IgD-negative memory B cell (primary cell): ENCODE measurements around the gene CCDC68. TPM values are rescaled to one million over a fixed set of nuclear protein-coding genes. Genes with fewer than 3 reads are reported as not detected.

ENCODE experiments used
- H3K27ac Mint-ChIP-seq, 3 donors: one replicate each; pipeline ENCODE4 v1.8.0; 2020 to 2022; ENCODE audit warnings: mild to moderate bottlenecking in 3 of 3, mixed read lengths in 3 of 3, moderate library complexity in 1 of 3
- H3K27me3 Mint-ChIP-seq: one replicate; pipeline ENCODE4 v1.8.0; 2021; ENCODE audit warnings: mixed read lengths
- H3K36me3 Mint-ChIP-seq: one replicate; pipeline ENCODE4 v1.8.0; 2020; ENCODE audit warnings: mild to moderate bottlenecking, mixed read lengths
- H3K4me1 Mint-ChIP-seq, 3 donors: one replicate each; pipeline ENCODE4 v1.8.0; 2020 to 2022; ENCODE audit warnings: mixed read lengths in 3 of 3, mild to moderate bottlenecking in 1 of 3
- H3K4me3 Mint-ChIP-seq, 4 donors: one replicate each; pipeline ENCODE4 v1.8.0; 2020 to 2022; ENCODE audit warnings: mild to moderate bottlenecking in 4 of 4, mixed read lengths in 4 of 4, moderate library complexity in 3 of 4
- H3K9me3 Mint-ChIP-seq, 3 donors: one replicate each; pipeline ENCODE4 v1.8.0; 2020 to 2021; ENCODE audit warnings: mixed read lengths in 3 of 3, mild to moderate bottlenecking in 1 of 3
- polyA plus RNA-seq: library from polyadenylated mRNA; unstranded; fragments of 300-500 nt; fragmentation: Illumina TruSeq; gene quantifications from one replicate; pipeline ENCODE4 v1.2.3, GENCODE V29; 2021

Gene CCDC68
- polyA plus RNA-seq, 1 donor from 2014 or later, result not detected

GRCh38 chr18:54881229-54881768 lies 78.0 kb downstream of the CCDC68 start:
- Mint-ChIP-seq H3K4me1 (no peaks in the 10 kb centered on the region), H3K27me3 (peaks cover 6% of the 10 kb centered on the region), H3K36me3 (peaks cover 3% of the 10 kb centered on the region), H3K27ac (no peak overlapping the region), H3K4me3 (no peak overlapping the region), H3K9me3 (no peaks in the 10 kb centered on the region)

- Mint-ChIP-seq H3K9me3 (no peaks in the 10 kb centered on the region), H3K27ac (no peak overlapping the region), H3K36me3 (peaks cover 3% of the 10 kb centered on the region), H3K4me1 (no peaks in the 10 kb centered on the region), H3K4me3 (no peak overlapping the region), H3K27me3 (peaks cover 6% of the 10 kb centered on the region)
These were observed 78.7 kb downstream of the CCDC68 start for GRCh38 chr18:54880395-54881105.

- peaks cover 6% of the 10 kb centered on the region for H3K27me3 Mint-ChIP-seq
- no peak overlapping the region for H3K4me3 Mint-ChIP-seq
- no peak overlapping the region for H3K27ac Mint-ChIP-seq
- no peaks in the 10 kb centered on the region for H3K4me1 Mint-ChIP-seq
- no peaks in the 10 kb centered on the region for H3K9me3 Mint-ChIP-seq
- H3K36me3 Mint-ChIP-seq, result peaks cover 3% of the 10 kb centered on the region
These were observed 79.6 kb downstream of the CCDC68 start for GRCh38 chr18:54879691-54880090.

GRCh38 chr18:54878659-54879358 lies 80.5 kb downstream of the CCDC68 start:
- no peaks in the 10 kb centered on the region for H3K4me1 Mint-ChIP-seq
- H3K27me3 Mint-ChIP-seq, result peaks cover 6% of the 10 kb centered on the region
- H3K9me3 Mint-ChIP-seq, result no peaks in the 10 kb centered on the region
- H3K36me3 Mint-ChIP-seq, result peaks cover 3% of the 10 kb centered on the region
- no peak overlapping the region for H3K27ac Mint-ChIP-seq
- H3K4me3 Mint-ChIP-seq, result no peak overlapping the region

GRCh38 chr18:54878159-54878622 lies 81.1 kb downstream of the CCDC68 start:
- peaks cover 3% of the 10 kb centered on the region for H3K36me3 Mint-ChIP-seq
- no peaks in the 10 kb centered on the region for H3K4me1 Mint-ChIP-seq
- H3K4me3 Mint-ChIP-seq, result no peak overlapping the region
- H3K27me3 Mint-ChIP-seq, result peaks cover 6% of the 10 kb centered on the region
- H3K9me3 Mint-ChIP-seq, result no peaks in the 10 kb centered on the region
- H3K27ac Mint-ChIP-seq, result no peak overlapping the region

GRCh38 chr18:54877076-54877475 lies 82.2 kb downstream of the CCDC68 start:
- Mint-ChIP-seq H3K9me3 (no peaks in the 10 kb centered on the region), H3K27ac (no peak overlapping the region), H3K4me1 (no peaks in the 10 kb centered on the region), H3K36me3 (no peaks in the 10 kb centered on the region), H3K27me3 (peaks cover 6% of the 10 kb centered on the region), H3K4me3 (no peak overlapping the region)

- H3K27ac Mint-ChIP-seq, result no peak overlapping the region
- H3K4me1 Mint-ChIP-seq, result no peaks in the 10 kb centered on the region
- H3K4me3 Mint-ChIP-seq, result no peak overlapping the region
- H3K36me3 Mint-ChIP-seq, result no peaks in the 10 kb centered on the region
- H3K9me3 Mint-ChIP-seq, result no peaks in the 10 kb centered on the region
- H3K27me3 Mint-ChIP-seq, result no peaks in the 10 kb centered on the region
These were observed 84.2 kb downstream of the CCDC68 start for GRCh38 chr18:54875063-54875462.

GRCh38 chr18:54873884-54874255 lies 85.4 kb downstream of the CCDC68 start:
- Mint-ChIP-seq H3K4me3 (no peak overlapping the region), H3K9me3 (no peaks in the 10 kb centered on the region), H3K27me3 (no peaks in the 10 kb centered on the region), H3K4me1 (no peaks in the 10 kb centered on the region), H3K36me3 (no peaks in the 10 kb centered on the region), H3K27ac (no peak overlapping the region)

GRCh38 chr18:54872681-54873080 lies 86.6 kb downstream of the CCDC68 start:
- Mint-ChIP-seq H3K4me3 (no peak overlapping the region), H3K27me3 (no peaks in the 10 kb centered on the region), H3K36me3 (no peaks in the 10 kb centered on the region), H3K27ac (no peak overlapping the region), H3K9me3 (no peaks in the 10 kb centered on the region), H3K4me1 (no peaks in the 10 kb centered on the region)

- Mint-ChIP-seq H3K36me3 (no peaks in the 10 kb centered on the region), H3K27ac (no peak overlapping the region), H3K4me3 (no peak overlapping the region), H3K4me1 (no peaks in the 10 kb centered on the region), H3K9me3 (no peaks in the 10 kb centered on the region), H3K27me3 (no peaks in the 10 kb centered on the region)
These were observed 88.0 kb downstream of the CCDC68 start for GRCh38 chr18:54871231-54871630.

GRCh38 chr18:54867131-54867530 lies 92.1 kb downstream of the CCDC68 start:
- Mint-ChIP-seq H3K4me1 (no peaks in the 10 kb centered on the region), H3K9me3 (no peaks in the 10 kb centered on the region), H3K4me3 (no peak overlapping the region), H3K27ac (no peak overlapping the region), H3K27me3 (no peaks in the 10 kb centered on the region), H3K36me3 (no peaks in the 10 kb centered on the region)

GRCh38 chr18:54860941-54861340 lies 98.3 kb downstream of the CCDC68 start:
- H3K9me3 Mint-ChIP-seq, result no peaks in the 10 kb centered on the region
- no peaks in the 10 kb centered on the region for H3K36me3 Mint-ChIP-seq
- no peak overlapping the region for H3K4me3 Mint-ChIP-seq
- no peaks in the 10 kb centered on the region for H3K4me1 Mint-ChIP-seq
- no peak overlapping the region for H3K27ac Mint-ChIP-seq
- peaks cover 2% of the 10 kb centered on the region for H3K27me3 Mint-ChIP-seq

GRCh38 chr18:54859667-54860421 lies 99.4 kb downstream of the CCDC68 start:
- Mint-ChIP-seq H3K4me3 (no peak overlapping the region), H3K4me1 (no peaks in the 10 kb centered on the region), H3K27me3 (peaks cover 2% of the 10 kb centered on the region), H3K9me3 (no peaks in the 10 kb centered on the region), H3K36me3 (no peaks in the 10 kb centered on the region), H3K27ac (no peak overlapping the region)

GRCh38 chr18:54857499-54857898 lies 101.8 kb downstream of the CCDC68 start:
- H3K9me3 Mint-ChIP-seq, result no peaks in the 10 kb centered on the region
- H3K27me3 Mint-ChIP-seq, result peaks cover 2% of the 10 kb centered on the region
- no peaks in the 10 kb centered on the region for H3K4me1 Mint-ChIP-seq
- no peaks in the 10 kb centered on the region for H3K36me3 Mint-ChIP-seq
- H3K4me3 Mint-ChIP-seq, result no peak overlapping the region
- no peak overlapping the region for H3K27ac Mint-ChIP-seq

GRCh38 chr18:54856105-54856646 lies 103.1 kb downstream of the CCDC68 start:
- Mint-ChIP-seq H3K9me3 (no peaks in the 10 kb centered on the region), H3K27me3 (peaks cover 2% of the 10 kb centered on the region), H3K36me3 (no peaks in the 10 kb centered on the region), H3K4me3 (no peak overlapping the region), H3K4me1 (no peaks in the 10 kb centered on the region), H3K27ac (no peak overlapping the region)
